Loucy (cell line): ENCODE data around the gene ADORA1.

Source experiments
- H2AFZ ChIP-seq: fragments of 200-600 bp; sonication (generic); 2 replicates; pipeline ENCODE4 v1.6.0; 2016; ENCODE audit warnings: antibody characterized with exemption, mild to moderate bottlenecking, low read length, moderate library complexity
- H3F3A ChIP-seq: fragments of 200-600 bp; 2 replicates; pipeline ENCODE4 v1.6.0; 2016; ENCODE audit warnings: antibody characterized with exemption, low read depth, mild to moderate bottlenecking
- H3K27me3 ChIP-seq: fragments of 200-600 bp; sonication (generic); 2 replicates; pipeline ENCODE4 v1.6.1; 2014; ENCODE audit warnings: low read length, mild to moderate bottlenecking; ENCODE audit not compliant: insufficient read depth, poor library complexity, severe bottlenecking
- H3K36me3 ChIP-seq: fragments of 200-600 bp; sonication (generic); 2 replicates; pipeline ENCODE4 v1.6.1; 2016; ENCODE audit warnings: low read length; ENCODE audit not compliant: insufficient read depth
- H3K4me1 ChIP-seq: fragments of 200-600 bp; sonication (generic); 2 replicates; pipeline ENCODE4 v1.5.1; 2014; ENCODE audit warnings: low read length, mild to moderate bottlenecking; ENCODE audit not compliant: insufficient read depth, poor library complexity, severe bottlenecking
- H3K4me2 ChIP-seq: fragments of 200-600 bp; sonication (generic); 2 replicates; pipeline ENCODE4 v1.6.0; 2014; ENCODE audit warnings: antibody characterized with exemption, low read length, low read depth, mild to moderate bottlenecking; ENCODE audit not compliant: poor library complexity, severe bottlenecking
- H3K4me3 ChIP-seq: fragments of 200-600 bp; sonication (generic); 2 replicates; pipeline ENCODE4 v1.5.1; 2014; ENCODE audit warnings: low read length, mild to moderate bottlenecking, mixed read lengths; ENCODE audit not compliant: poor library complexity, severe bottlenecking
- H3K79me2 ChIP-seq: fragments of 200-600 bp; sonication (generic); 2 replicates; pipeline ENCODE4 v1.6.1; 2014; ENCODE audit warnings: low read length; ENCODE audit not compliant: insufficient read depth
- H3K9ac ChIP-seq: fragments of 200-600 bp; sonication (generic); 2 replicates; pipeline ENCODE4 v1.6.0; 2014; ENCODE audit warnings: mild to moderate bottlenecking, low read depth, low read length, moderate library complexity; ENCODE audit not compliant: poor library complexity, severe bottlenecking
- H3K9me2 ChIP-seq: fragments of 200-600 bp; sonication (generic); replicated peaks from 2 replicates; pipeline ENCODE4 v1.6.1; 2016; ENCODE audit warnings: low read depth, low read length, mixed read lengths
- H3K9me3 ChIP-seq: fragments of 200-600 bp; sonication (generic); 2 replicates; pipeline ENCODE4 v1.6.1; 2014; ENCODE audit warnings: mild to moderate bottlenecking, antibody characterized with exemption, low read length, low read depth; ENCODE audit not compliant: insufficient read depth
- H4K20me1 ChIP-seq: fragments of 200-600 bp; sonication (generic); 2 replicates; pipeline ENCODE4 v1.6.0; 2014; ENCODE audit warnings: antibody characterized with exemption, low read length, mild to moderate bottlenecking; ENCODE audit not compliant: insufficient read depth, poor library complexity, severe bottlenecking
- CTCF ChIP-seq: fragments of 200-600 bp; sonication (generic); conservative IDR thresholded peaks from 2 replicates; pipeline ENCODE4 v1.5.1; 2014; ENCODE audit warnings: mild to moderate bottlenecking, antibody characterized with exemption, low read length
- EZH2phosphoT487 ChIP-seq: fragments of 200-600 bp; IDR thresholded peaks from 2 replicates; pipeline ENCODE4 v1.6.1; 2018; ENCODE audit warnings: antibody characterized with exemption, mild to moderate bottlenecking, moderate library complexity, borderline replicate concordance

ADORA1 gene

GRCh38 chr1:203197625-203198024 lies 70.1 kb downstream of the ADORA1 start:
- H2AFZ ChIP-seq, result no peak overlapping the region
- H3K4me1 ChIP-seq, result peaks cover 3% of the 10 kb centered on the region
- no peaks in the 10 kb centered on the region for H3K27me3 ChIP-seq
- H3F3A ChIP-seq, result no peaks in the 10 kb centered on the region
- no peaks in the 10 kb centered on the region for H3K9me2 ChIP-seq
- no peak for TF ChIP-seq CTCF
- TF ChIP-seq EZH2phosphoT487, result no peak
- no peaks in the 10 kb centered on the region for H3K79me2 ChIP-seq
- H4K20me1 ChIP-seq, result no peaks in the 10 kb centered on the region
- H3K9me3 ChIP-seq, result no peaks in the 10 kb centered on the region
- no peaks in the 10 kb centered on the region for H3K36me3 ChIP-seq
- no peak overlapping the region for H3K4me3 ChIP-seq
- no peak overlapping the region for H3K4me2 ChIP-seq
- no peak overlapping the region for H3K9ac ChIP-seq

DNA sequence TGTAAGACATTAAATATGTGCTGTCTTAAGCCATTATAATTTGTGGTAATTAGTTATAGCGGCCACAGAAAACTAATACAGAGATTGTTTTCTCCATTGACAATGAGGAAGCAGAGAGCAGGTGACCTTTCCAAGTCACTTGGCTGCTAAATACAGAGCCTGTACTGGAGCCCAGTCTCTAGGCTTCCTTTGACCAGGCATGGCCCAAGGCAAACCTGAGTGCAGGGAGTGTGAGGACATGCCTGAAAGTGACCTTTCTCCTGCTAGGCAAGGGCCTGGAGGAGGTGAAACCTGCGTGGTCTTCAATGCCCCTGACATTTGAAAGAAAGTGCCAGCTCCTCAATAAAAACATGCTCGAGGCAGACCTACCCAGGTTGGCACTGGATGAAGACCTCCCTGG lies 71.5 kb downstream of the ADORA1 start:
- no peaks in the 10 kb centered on the region for H3F3A ChIP-seq
- H3K79me2 ChIP-seq, result no peaks in the 10 kb centered on the region
- H3K4me2 ChIP-seq, result no peak overlapping the region

GRCh38 chr1:203199481-203199815 lies 71.9 kb downstream of the ADORA1 start:
- no peaks in the 10 kb centered on the region for H3F3A ChIP-seq
- no peak overlapping the region for H3K4me2 ChIP-seq
- TF ChIP-seq EZH2phosphoT487, result no peak
- TF ChIP-seq CTCF, result no peak
- no peaks in the 10 kb centered on the region for H3K36me3 ChIP-seq
- H3K4me3 ChIP-seq, result no peak overlapping the region
- H3K79me2 ChIP-seq, result no peaks in the 10 kb centered on the region
- peaks cover 3% of the 10 kb centered on the region for H3K4me1 ChIP-seq
- H3K27me3 ChIP-seq, result no peaks in the 10 kb centered on the region
- no peak overlapping the region for H2AFZ ChIP-seq
- no peaks in the 10 kb centered on the region for H3K9me2 ChIP-seq
- H4K20me1 ChIP-seq, result no peaks in the 10 kb centered on the region
- no peak overlapping the region for H3K9ac ChIP-seq
- H3K9me3 ChIP-seq, result no peaks in the 10 kb centered on the region

More for the DNA sequence above, 71.5 kb downstream of the ADORA1 start:
- Histone ChIP-seq H3K36me3 (no peaks in the 10 kb centered on the region), H3K27me3 (no peaks in the 10 kb centered on the region), H3K9me3 (no peaks in the 10 kb centered on the region), H3K9me2 (no peaks in the 10 kb centered on the region), H2AFZ (no peak overlapping the region), H3K4me1 (peaks cover 3% of the 10 kb centered on the region), H3K4me3 (no peak overlapping the region), H3K9ac (no peak overlapping the region), H4K20me1 (no peaks in the 10 kb centered on the region)
- TF ChIP-seq EZH2phosphoT487 (no peak), CTCF (no peak)
